ENCODE data around the gene VPS29. TPM values are rescaled to one million over a fixed set of nuclear protein-coding genes. Genes with fewer than 3 reads are reported as not detected.

VPS29 gene
- total and polyA plus RNA-seq, 2 of the 8 experiments (the other 6 are each of a cell fraction or from before 2014, with no cell fraction given): 59.0 to 74.6 TPM

- Histone ChIP-seq H3K27ac (ENCODE audit: low read depth, low read length) (no peak overlapping the region), H3K4ac (replicated peaks; ENCODE audit: insufficient read length, low read depth, low read length) (no peak overlapping the region), H2BK12ac (ENCODE audit: low read depth, low read length) (no peak overlapping the region), H3K23me2 (ENCODE audit: low read depth, low read length) (no peaks in the 10 kb centered on the region), H2AFZ (ENCODE audit: low read length) (no peak overlapping the region), H3K23ac (ENCODE audit: insufficient read length) (no peak overlapping the region), H4K8ac (ENCODE audit: extremely low read depth, insufficient read depth, low read length) (no peak overlapping the region), H3K27me3 (replicated peaks in 1 of 4; ENCODE audit: control insufficient read depth in 3 of 4, extremely low read depth in 1 of 4, insufficient read depth in 3 of 4, low read length in 3 of 4) (no peaks in the 10 kb centered on the region), H3K56ac (replicated peaks; ENCODE audit: insufficient read length, low read depth, low read length) (no peak overlapping the region), H3K18ac (ENCODE audit: extremely low read depth, low read length) (no peak overlapping the region), H3K14ac (ENCODE audit: insufficient read length) (no peak overlapping the region), H3K4me1 (replicated peaks in 1 of 4; ENCODE audit: control insufficient read depth in 3 of 4, insufficient read depth in 4 of 4, low read length in 3 of 4) (0 out of 7 replicates have a peak, but pooled peaks cover 0 to 2% (median 0%) of the 10 kb centered on the region in 4 experiments), H3K9me3 (ENCODE audit: insufficient read depth in 2 of 2, low read depth in 1 of 2, low read length in 1 of 2) (no peaks in the 10 kb centered on the region), H3K9ac (replicated peaks in 1 of 4; ENCODE audit: extremely low read depth in 1 of 4, low read depth in 3 of 4, low read length in 3 of 4) (no peak overlapping the region), H3K36me3 (ENCODE audit: control insufficient read depth in 2 of 4, insufficient read depth in 4 of 4, low read length in 3 of 4) (peaks cover 0 to 1% (median 0%) of the 10 kb centered on the region in 4 experiments; a peak in 2 of 8 replicates), H3K4me2 (ENCODE audit: insufficient read depth in 1 of 2, low read depth in 2 of 2, low read length in 2 of 2) (no peak overlapping the region), H4K91ac (replicated peaks; ENCODE audit: insufficient read length, low read length) (no peak overlapping the region), H3K79me2 (ENCODE audit: control insufficient read depth in 1 of 2, insufficient read depth in 2 of 2, low read length in 2 of 2) (peaks cover 0 to 5% of the 10 kb centered on the region in 2 experiments; a peak in 2 of 4 replicates), H4K5ac (ENCODE audit: insufficient read length, low read depth, low read length) (no peak overlapping the region), H2AK5ac (ENCODE audit: low read depth, low read length) (no peak overlapping the region), H3K79me1 (ENCODE audit: low read depth, low read length) (peaks cover 4% of the 10 kb centered on the region; the same call in 1 of the 2 replicates), H2BK120ac (replicated peaks; ENCODE audit: low read depth, low read length) (no peak overlapping the region), H2BK15ac (ENCODE audit: low read length) (no peak overlapping the region), H3K4me3 (ENCODE audit: extremely low read depth in 1 of 4, insufficient read depth in 2 of 4, low read depth in 3 of 4, low read length in 4 of 4) (no peak overlapping the region), H4K20me1 (replicated peaks in 1 of 2; ENCODE audit: control insufficient read depth in 1 of 2, insufficient read depth in 2 of 2, low read length in 2 of 2) (no peaks in the 10 kb centered on the region), H2BK5ac (ENCODE audit: low read depth, low read length) (no peak overlapping the region), H2BK20ac (ENCODE audit: low read length) (no peak overlapping the region)
- no peak for DNase-seq (ENCODE audit: low read depth in 1 of 2, low spot score in 2 of 2)
- ChIA-PET POLR2A (ENCODE audit: partially characterized antibody) (no interaction called here), CTCF (ENCODE audit: partially characterized antibody) (interaction anchor here (0.8 to 10.5 kb wide), 6 partner anchors 10 to 132 kb away, joined by 3 to 190 read pairs (median 4); no protein-coding TSS in a partner anchor)
- no peak for FAIRE-seq
- WGBS, 2 experiments (ENCODE audit: extremely low coverage in 1 of 2, insufficient coverage in 1 of 2, insufficient read length in 1 of 2, insufficient replicate concordance in 2 of 2, low coverage in 1 of 2, low lambda C conversion rate in 2 of 2, missing lambda C conversion rate in 1 of 2): 93% methylated on average over 2 of the region's 2 CpGs; no CpG with 5 or more reads in 1 of the 2 experiments
- TF ChIP-seq, protein P1, sequence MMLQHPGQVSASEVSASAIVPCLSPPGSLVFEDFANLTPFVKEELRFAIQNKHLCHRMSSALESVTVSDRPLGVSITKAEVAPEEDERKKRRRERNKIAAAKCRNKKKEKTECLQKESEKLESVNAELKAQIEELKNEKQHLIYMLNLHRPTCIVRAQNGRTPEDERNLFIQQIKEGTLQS (IDR thresholded peaks at IDR 0.05; ENCODE audit: insufficient read depth, low read depth, low read length): no peak
- TF ChIP-seq EZH2 (IDR thresholded peaks at IDR 0.05; ENCODE audit: low read depth, low read length, severe bottlenecking): no peak
- TF ChIP-seq ASH2L (IDR thresholded peaks at IDR 0.05; ENCODE audit: low read length): no peak
- no peak for TF ChIP-seq BRCA1 (IDR thresholded peaks at IDR 0.05; ENCODE audit: low read depth, low read length)
- no peak for TF ChIP-seq JUND (IDR thresholded peaks at IDR 0.05; ENCODE audit: low read length)
These were observed 47.8 kb upstream of the VPS29 start for GRCh38 chr12:110549716-110550115.
